Measurements from ENCODE around the gene FKBP9. TPM values are rescaled to one million over a fixed set of nuclear protein-coding genes. Genes with fewer than 3 reads are reported as not detected.
A peak's percentile ranks its signal among the peaks of the same experiment; 100 is the strongest.
"Not testable (repeated sequence)": the region's sequence is repeated elsewhere in the genome, so short reads cannot be mapped to it uniquely, and the experiment has no call there.

FKBP9 gene
- total RNA-seq (2014; rRNA removed; shearing (Covaris generic)) = 167 and 188 TPM in 2 replicates

GRCh38 chr7:32957326-32958045, at the start of gene FKBP9:
TSS of gene FKBP9 (plus strand) at chr7:32957440. CDS start at chr7:32957574, 134 bp downstream.
- DNase-seq (ENCODE audit: low spot score) = peak; percentile 61

- no peak for DNase-seq (ENCODE audit: low spot score)
Observed at GRCh38 chr7:32910195-32910594, 47.0 kb upstream of the FKBP9 start.

GRCh38 chr7:32914184-32914583, 43.1 kb upstream of the FKBP9 start:
- DNase-seq (ENCODE audit: low spot score) = no peak

- no peak for DNase-seq (ENCODE audit: low spot score)
Observed at GRCh38 chr7:32915041-32915536, 42.2 kb upstream of the FKBP9 start.

GRCh38 chr7:32916006-32916405, 41.2 kb upstream of the FKBP9 start:
- DNase-seq (ENCODE audit: low spot score) = no peak

- not testable (repeated sequence) for DNase-seq (ENCODE audit: low spot score)
Observed at GRCh38 chr7:32916994-32917393, 40.2 kb upstream of the FKBP9 start.

GRCh38 chr7:32921896-32922295, 35.3 kb upstream of the FKBP9 start:
- no peak for DNase-seq (ENCODE audit: low spot score)

- DNase-seq (ENCODE audit: low spot score) = no peak
Observed at GRCh38 chr7:32928785-32929298, 28.4 kb upstream of the FKBP9 start.

GRCh38 chr7:32929430-32930143, 27.7 kb upstream of the FKBP9 start:
- no peak for DNase-seq (ENCODE audit: low spot score)

- no peak for DNase-seq (ENCODE audit: low spot score)
Observed at GRCh38 chr7:32930378-32930777, 26.9 kb upstream of the FKBP9 start.

GRCh38 chr7:32935558-32935957, 21.7 kb upstream of the FKBP9 start:
- no peak for DNase-seq (ENCODE audit: low spot score)

GRCh38 chr7:32936689-32937088, 20.6 kb upstream of the FKBP9 start:
- no peak for DNase-seq (ENCODE audit: low spot score)

- DNase-seq (ENCODE audit: low spot score) = no peak
Observed at GRCh38 chr7:32937344-32938174, 19.7 kb upstream of the FKBP9 start.

- no peak for DNase-seq (ENCODE audit: low spot score)
Observed at GRCh38 chr7:32941181-32941580, 16.1 kb upstream of the FKBP9 start.

GRCh38 chr7:32941681-32942414, 15.4 kb upstream of the FKBP9 start:
- DNase-seq (ENCODE audit: low spot score) = no peak

GRCh38 chr7:32942415-32943251, 14.6 kb upstream of the FKBP9 start:
- DNase-seq (ENCODE audit: low spot score) = peak; percentile 59

- no peak for DNase-seq (ENCODE audit: low spot score)
Observed at GRCh38 chr7:32943252-32944030, 13.8 kb upstream of the FKBP9 start.

- DNase-seq (ENCODE audit: low spot score) = no peak
Observed at GRCh38 chr7:32947420-32947983, 9.7 kb upstream of the FKBP9 start.

GRCh38 chr7:32948202-32948601, 9.0 kb upstream of the FKBP9 start:
- no peak for DNase-seq (ENCODE audit: low spot score)

Data from H4 (cell line).